Measurements from ENCODE around the gene ACAP3.

ACAP3 gene

DNA sequence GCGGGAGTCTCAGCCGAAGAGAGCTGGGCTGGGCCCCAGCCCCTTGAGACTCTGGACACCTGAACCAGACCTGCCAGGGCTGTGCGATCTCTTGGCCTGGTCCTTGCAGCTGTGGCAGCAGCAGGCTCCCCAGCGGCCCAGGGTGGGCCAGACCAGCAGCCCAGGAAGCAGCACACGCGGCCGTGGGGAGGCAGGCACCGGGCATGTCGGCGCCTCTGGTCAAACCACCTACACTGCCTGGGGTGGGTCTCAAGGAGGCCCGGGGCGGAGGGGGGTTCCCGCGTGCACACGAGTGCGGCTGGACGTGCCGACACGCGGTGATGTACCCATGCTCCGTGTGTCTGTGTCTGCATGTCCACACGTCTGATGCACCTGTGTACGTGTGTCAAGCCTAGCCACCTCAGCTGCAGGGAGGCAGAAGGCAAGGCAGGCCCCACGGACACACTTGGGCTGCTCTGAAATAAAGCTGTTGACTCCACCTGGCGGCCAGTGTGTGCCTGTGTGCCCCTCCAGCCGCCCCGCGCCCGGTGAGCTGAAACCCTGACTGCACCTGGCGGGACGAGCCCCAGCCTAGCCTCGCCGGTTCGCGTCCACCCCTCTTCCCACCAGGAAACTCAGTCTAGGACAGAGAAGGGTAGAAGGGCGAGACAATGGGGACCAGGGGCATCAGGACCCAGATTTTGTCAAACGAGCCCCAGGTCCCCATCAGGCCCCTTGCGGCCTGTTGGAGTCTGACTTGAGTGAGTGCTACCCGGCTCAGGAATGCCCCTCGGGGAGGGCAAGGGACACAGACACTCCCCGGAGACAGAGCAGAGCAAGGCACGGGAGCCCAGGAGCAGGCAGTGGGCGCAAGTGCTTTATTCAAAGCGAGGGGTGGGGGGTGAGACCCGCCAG is 15.9 kb downstream of the ACAP3 start:
- no peak for TF ChIP-seq GABPA (IDR thresholded peaks at IDR 0.05; ENCODE audit: low read depth)
- TF ChIP-seq, protein P1, sequence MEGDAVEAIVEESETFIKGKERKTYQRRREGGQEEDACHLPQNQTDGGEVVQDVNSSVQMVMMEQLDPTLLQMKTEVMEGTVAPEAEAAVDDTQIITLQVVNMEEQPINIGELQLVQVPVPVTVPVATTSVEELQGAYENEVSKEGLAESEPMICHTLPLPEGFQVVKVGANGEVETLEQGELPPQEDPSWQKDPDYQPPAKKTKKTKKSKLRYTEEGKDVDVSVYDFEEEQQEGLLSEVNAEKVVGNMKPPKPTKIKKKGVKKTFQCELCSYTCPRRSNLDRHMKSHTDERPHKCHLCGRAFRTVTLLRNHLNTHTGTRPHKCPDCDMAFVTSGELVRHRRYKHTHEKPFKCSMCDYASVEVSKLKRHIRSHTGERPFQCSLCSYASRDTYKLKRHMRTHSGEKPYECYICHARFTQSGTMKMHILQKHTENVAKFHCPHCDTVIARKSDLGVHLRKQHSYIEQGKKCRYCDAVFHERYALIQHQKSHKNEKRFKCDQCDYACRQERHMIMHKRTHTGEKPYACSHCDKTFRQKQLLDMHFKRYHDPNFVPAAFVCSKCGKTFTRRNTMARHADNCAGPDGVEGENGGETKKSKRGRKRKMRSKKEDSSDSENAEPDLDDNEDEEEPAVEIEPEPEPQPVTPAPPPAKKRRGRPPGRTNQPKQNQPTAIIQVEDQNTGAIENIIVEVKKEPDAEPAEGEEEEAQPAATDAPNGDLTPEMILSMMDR (IDR thresholded peaks at IDR 0.05; ENCODE audit: insufficient read depth, low read length): peak; percentile 34
- TF ChIP-seq, protein P2, sequence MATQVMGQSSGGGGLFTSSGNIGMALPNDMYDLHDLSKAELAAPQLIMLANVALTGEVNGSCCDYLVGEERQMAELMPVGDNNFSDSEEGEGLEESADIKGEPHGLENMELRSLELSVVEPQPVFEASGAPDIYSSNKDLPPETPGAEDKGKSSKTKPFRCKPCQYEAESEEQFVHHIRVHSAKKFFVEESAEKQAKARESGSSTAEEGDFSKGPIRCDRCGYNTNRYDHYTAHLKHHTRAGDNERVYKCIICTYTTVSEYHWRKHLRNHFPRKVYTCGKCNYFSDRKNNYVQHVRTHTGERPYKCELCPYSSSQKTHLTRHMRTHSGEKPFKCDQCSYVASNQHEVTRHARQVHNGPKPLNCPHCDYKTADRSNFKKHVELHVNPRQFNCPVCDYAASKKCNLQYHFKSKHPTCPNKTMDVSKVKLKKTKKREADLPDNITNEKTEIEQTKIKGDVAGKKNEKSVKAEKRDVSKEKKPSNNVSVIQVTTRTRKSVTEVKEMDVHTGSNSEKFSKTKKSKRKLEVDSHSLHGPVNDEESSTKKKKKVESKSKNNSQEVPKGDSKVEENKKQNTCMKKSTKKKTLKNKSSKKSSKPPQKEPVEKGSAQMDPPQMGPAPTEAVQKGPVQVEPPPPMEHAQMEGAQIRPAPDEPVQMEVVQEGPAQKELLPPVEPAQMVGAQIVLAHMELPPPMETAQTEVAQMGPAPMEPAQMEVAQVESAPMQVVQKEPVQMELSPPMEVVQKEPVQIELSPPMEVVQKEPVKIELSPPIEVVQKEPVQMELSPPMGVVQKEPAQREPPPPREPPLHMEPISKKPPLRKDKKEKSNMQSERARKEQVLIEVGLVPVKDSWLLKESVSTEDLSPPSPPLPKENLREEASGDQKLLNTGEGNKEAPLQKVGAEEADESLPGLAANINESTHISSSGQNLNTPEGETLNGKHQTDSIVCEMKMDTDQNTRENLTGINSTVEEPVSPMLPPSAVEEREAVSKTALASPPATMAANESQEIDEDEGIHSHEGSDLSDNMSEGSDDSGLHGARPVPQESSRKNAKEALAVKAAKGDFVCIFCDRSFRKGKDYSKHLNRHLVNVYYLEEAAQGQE (IDR thresholded peaks at IDR 0.05; ENCODE audit: insufficient replicate concordance, low read depth): no peak
- no peak for TF ChIP-seq SPI1 (IDR thresholded peaks at IDR 0.05; ENCODE audit: borderline replicate concordance, low read depth)
- TF ChIP-seq POLR2AphosphoS5 (IDR thresholded peaks at IDR 0.05; ENCODE audit: low read depth): peak; percentile 43
- Histone ChIP-seq H3K27me3 (ENCODE audit: insufficient read depth, poor library complexity, severe bottlenecking) (no peaks in the 10 kb centered on the region), H3K4me3 (replicated peaks; ENCODE audit: insufficient read depth, low read length) (no peak overlapping the region), H3K27ac (replicated peaks) (no peak overlapping the region)
- DNase-seq (ENCODE audit: low read depth in 1 of 2, low spot score in 1 of 2): peak in 1 of 2 experiments; percentile 69

DNA sequence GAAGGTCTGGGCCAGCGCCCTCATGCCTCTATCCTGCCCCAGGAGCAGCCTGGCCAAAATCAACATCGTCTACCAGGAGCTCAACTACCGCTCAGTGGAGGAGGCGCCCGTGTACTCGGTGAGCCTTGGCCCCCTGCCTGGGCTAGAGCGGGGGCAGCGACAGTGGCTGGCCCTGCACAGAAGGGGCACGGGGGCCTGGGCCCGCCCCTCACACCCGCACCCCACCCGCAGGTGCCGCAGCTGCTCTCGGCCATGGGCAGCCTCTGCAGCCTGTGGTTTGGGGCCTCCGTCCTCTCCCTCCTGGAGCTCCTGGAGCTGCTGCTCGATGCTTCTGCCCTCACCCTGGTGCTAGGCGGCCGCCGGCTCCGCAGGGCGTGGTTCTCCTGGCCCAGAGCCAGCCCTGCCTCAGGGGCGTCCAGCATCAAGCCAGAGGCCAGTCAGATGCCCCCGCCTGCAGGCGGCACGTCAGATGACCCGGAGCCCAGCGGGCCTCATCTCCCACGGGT is 16.7 kb downstream of the ACAP3 start:
- no peak for DNase-seq (ENCODE audit: low read depth in 1 of 2, low spot score in 1 of 2)
- TF ChIP-seq GABPA (IDR thresholded peaks at IDR 0.05; ENCODE audit: low read depth) (no peak), SPI1 (IDR thresholded peaks at IDR 0.05; ENCODE audit: borderline replicate concordance, low read depth) (no peak), POLR2AphosphoS5 (IDR thresholded peaks at IDR 0.05; ENCODE audit: low read depth) (no peak)
- TF ChIP-seq, protein P1 (IDR thresholded peaks at IDR 0.05; ENCODE audit: insufficient read depth, low read length): no peak
- TF ChIP-seq, protein P2 (IDR thresholded peaks at IDR 0.05; ENCODE audit: insufficient replicate concordance, low read depth): no peak
- H3K27ac ChIP-seq (replicated peaks): no peak overlapping the region
- H3K27me3 ChIP-seq (ENCODE audit: insufficient read depth, poor library complexity, severe bottlenecking): no peaks in the 10 kb centered on the region
- H3K4me3 ChIP-seq (replicated peaks; ENCODE audit: insufficient read depth, low read length): no peak overlapping the region

DNA sequence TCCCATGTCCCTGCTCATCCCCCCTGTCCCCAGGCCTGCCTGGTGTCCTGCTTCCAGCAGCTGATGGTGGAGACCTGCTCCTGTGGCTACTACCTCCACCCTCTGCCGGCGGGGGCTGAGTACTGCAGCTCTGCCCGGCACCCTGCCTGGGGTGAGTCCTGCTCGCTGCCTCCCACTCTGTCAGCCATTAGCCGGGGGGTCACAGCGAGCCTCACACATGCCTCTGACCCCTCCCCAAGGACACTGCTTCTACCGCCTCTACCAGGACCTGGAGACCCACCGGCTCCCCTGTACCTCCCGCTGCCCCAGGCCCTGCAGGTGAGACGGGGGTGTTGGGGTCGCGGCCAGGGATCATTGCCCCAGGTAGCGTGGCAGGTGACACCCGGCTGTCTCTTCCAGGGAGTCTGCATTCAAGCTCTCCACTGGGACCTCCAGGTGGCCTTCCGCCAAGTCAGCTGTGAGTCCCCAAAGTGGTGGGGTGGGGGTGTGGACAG is 17.4 kb downstream of the ACAP3 start:
- Histone ChIP-seq H3K27ac (replicated peaks) (no peak overlapping the region), H3K4me3 (replicated peaks; ENCODE audit: insufficient read depth, low read length) (no peak overlapping the region), H3K27me3 (ENCODE audit: insufficient read depth, poor library complexity, severe bottlenecking) (no peaks in the 10 kb centered on the region)
- DNase-seq (ENCODE audit: low read depth in 1 of 2, low spot score in 1 of 2): peak in 1 of 2 experiments; percentile 73
- TF ChIP-seq POLR2AphosphoS5 (IDR thresholded peaks at IDR 0.05; ENCODE audit: low read depth): no peak
- TF ChIP-seq, protein P1 (IDR thresholded peaks at IDR 0.05; ENCODE audit: insufficient read depth, low read length): peak; percentile 47

Data from HL-60 (cell line).